GM12873 (cell line): ENCODE measurements around the gene FANCC.

Experiments used
- TF ChIP-seq, protein P1 (sequence below): IDR thresholded peaks from 2 replicates; pipeline ENCODE4 v1.5.1; 2012; ENCODE audit warnings: low read depth, mild to moderate bottlenecking, moderate library complexity, low read length, control low read depth; ENCODE audit not compliant: insufficient read depth; ENCODE audit errors: missing control alignments

Gene FANCC

DNA sequence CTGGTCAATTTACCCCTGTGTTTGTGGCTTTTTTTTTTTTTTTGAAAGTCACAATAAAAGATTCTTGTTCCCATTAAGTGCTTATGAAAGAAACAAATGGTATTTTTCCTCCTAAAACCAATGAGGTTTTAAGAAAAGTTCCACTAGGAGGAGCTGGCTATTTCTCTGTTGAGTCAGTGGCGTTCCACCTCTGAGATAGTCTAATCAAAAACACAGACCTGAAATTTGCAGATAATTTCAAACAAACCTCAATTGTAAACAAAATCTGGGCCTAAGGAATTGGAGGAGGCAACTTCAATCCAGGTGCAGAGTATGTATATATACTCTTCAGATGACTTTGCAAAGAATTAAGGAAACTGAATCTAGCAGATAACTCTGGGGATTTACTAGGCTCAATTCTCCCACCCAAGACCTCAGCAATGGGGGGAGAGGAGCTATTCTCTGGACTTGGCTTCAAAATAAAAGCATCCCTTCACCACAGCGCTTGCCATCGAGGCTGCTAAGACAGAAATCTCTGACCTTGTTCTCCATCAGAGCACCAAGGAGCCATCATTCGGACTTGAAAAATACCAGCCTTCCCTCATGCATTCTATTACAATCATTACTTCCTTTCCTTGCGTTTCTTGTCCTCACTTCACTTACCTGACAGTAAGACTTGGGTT, 52.4 kb downstream of the FANCC start:
- TF ChIP-seq, protein P1, sequence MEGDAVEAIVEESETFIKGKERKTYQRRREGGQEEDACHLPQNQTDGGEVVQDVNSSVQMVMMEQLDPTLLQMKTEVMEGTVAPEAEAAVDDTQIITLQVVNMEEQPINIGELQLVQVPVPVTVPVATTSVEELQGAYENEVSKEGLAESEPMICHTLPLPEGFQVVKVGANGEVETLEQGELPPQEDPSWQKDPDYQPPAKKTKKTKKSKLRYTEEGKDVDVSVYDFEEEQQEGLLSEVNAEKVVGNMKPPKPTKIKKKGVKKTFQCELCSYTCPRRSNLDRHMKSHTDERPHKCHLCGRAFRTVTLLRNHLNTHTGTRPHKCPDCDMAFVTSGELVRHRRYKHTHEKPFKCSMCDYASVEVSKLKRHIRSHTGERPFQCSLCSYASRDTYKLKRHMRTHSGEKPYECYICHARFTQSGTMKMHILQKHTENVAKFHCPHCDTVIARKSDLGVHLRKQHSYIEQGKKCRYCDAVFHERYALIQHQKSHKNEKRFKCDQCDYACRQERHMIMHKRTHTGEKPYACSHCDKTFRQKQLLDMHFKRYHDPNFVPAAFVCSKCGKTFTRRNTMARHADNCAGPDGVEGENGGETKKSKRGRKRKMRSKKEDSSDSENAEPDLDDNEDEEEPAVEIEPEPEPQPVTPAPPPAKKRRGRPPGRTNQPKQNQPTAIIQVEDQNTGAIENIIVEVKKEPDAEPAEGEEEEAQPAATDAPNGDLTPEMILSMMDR, result no peak

DNA sequence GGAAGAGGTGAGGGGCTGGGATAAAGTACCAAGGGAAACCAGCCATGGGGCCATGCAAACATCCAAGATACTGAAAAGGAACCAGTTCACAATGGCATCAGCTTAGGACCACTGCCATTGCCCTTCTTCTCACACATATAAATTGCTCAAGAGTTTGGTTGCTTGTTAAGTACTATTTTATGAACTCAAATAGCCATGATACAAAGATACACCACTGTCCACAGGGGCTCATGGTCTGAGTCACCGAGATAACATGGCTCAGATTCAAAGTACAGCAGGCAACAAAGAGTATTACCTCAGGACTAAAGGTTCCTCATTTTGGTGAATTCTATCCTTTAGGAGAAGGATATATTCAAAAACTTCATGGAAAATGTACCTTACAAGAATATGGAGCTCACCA, 55.6 kb downstream of the FANCC start:
- TF ChIP-seq, protein P1, result no peak

DNA sequence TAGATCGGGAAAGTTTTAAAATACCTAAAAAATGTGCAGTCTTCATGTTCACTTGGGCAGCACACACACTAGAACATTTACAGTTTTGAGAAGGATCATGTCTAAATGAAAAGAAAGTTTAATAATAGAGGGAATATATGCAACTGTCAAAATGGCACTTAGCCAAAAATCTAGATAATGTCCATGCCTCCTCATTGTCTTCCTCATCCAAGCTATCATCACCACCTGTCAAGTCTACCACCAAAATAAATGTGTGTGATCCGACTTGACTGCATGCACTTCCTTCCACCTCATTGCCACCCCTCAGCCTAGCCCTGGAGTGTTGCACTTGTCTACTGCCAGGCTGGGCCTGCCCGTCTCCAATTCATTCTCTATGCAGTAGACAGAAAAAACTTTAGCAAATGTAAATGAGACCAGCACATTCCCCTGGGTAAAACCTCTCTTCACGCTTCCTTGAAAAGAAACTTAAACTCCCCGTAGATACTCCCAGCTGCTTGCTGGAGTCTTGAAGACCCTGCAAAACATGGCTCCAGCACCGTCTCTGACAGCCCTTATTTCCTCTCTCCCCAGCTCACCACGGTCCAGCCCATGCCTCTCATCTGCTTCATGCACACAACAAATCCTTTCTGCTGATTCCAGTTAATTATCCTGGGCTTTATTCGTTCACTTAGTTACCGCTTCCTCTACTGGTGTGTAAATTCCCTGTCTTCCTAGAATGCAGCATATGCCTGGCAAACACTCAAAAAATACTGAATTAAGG, 66.9 kb downstream of the FANCC start:
- TF ChIP-seq, protein P1, result no peak

DNA sequence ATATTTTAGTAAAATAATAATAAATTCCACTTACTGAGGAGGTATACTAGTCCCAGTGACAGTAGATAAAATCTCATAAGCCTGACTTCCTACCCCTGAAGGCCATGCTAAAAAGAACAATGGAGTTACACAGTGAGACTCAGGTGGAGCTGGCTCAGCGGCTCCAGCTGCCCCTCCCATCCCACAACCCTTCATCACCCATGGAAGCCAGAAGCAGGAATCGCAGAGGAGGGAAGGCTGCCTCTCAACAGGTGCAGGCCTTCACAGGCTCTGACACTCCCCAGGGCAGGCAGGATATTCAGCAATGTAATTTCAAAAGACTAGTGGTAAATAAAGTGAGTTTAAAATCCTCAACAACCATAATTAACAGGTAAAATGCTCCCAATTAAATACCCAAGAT, 67.5 kb downstream of the FANCC start:
- TF ChIP-seq, protein P1, result no peak

DNA sequence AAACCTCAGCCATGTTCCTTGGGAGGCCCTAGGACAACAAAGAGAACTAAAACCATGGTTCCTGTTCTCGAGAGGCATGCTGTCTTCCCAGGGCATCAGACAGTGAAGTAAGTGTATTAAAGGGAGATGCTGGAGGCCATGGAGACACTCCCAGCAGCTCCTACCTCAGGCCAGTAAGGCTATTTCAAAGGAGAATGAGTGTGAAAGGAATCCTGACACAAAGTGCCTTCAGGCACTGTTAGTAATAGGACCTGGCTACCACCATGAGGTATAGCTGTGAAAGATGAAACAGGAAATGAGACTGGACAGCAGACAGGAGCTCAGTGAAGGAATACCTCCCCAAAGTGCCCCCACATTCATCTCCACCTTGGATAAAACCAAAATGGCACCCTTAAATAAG, 71.0 kb downstream of the FANCC start:
- TF ChIP-seq, protein P1, result no peak

DNA sequence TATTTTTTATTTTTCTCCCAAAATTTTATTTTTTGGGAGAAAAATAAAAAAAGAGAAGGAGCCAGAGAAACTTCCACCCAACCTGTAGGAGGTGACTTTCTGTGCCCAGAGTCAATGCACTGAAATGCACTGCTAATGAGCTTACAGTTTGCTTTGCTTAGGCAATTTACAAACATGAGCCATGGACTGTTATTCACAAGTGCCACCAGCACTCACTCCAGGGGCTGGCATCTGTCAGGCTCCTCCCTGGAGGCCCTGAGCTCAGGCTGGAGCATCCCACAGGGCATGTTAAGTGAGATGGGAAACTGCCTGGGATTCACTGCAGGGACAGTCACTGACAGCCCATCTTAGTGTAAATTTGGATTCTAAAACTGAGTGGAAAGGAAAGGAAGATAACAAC, 74.9 kb downstream of the FANCC start:
- TF ChIP-seq, protein P1, result no peak

DNA sequence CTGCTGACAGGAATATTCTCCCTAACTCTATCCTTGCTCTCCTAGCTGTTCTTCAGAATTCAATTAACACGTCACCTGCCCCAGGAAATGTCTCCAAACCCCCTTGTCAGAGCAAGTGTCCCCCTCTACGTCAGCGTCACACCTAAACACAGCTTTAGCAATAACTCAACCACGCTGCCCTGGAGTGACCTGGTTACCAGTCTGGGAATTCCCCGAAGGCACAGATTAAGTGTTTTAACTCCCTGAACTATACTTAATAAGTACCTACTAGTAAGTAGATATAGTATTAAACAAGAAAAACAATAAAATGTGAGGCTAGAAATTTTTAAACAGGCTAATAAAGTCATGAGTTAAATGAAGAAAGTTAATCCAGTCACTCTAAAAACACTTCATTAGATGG, 78.4 kb downstream of the FANCC start:
- TF ChIP-seq, protein P1, result no peak
